Measurements from ENCODE around the gene TC2N. TPM values are rescaled to one million over a fixed set of nuclear protein-coding genes. Genes with fewer than 3 reads are reported as not detected.

The TC2N gene
- total and polyA plus RNA-seq, 2 of the 4 experiments (the other 2 are of a cell fraction) = 0.03 to 0.18 TPM

DNA sequence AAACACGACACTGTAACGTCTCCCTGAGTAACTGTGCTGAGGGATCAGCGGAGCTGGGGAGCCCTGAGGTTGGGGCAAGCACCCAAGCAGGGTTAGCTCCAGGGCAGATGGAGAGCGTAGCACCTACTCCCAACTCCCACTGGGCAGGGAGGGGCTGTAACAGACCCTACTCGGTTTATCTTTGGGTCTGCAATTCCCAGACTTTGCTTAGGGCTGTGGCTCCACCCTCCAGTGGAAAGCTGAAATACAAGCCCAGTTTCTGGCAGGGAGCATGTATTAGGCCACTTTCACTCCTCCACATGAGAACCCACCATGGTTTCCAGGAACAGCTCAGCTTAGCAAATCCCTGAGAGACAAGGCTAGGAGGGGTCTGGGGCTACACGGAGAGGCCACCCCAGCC lies 17.3 kb upstream of the TC2N start:
- H2BK120ac ChIP-seq (ENCODE audit: low read depth, low read length) = no peak overlapping the region
- H3K4me2 ChIP-seq (ENCODE audit: low read depth, low read length) = no peak overlapping the region
- H3K9me3 ChIP-seq (ENCODE audit: control insufficient read depth, insufficient read depth, low read length) = no peaks in the 10 kb centered on the region
- no peak overlapping the region for H3K27ac ChIP-seq (ENCODE audit: insufficient read depth, low read length)
- intact Hi-C loops (cut with micrococcal nuclease) = loop anchor here (5.0 kb wide), 1 partner anchor 542 kb away; no protein-coding TSS in a partner anchor
- no peak overlapping the region for H4K8ac ChIP-seq (ENCODE audit: low read depth in 2 of 2, low read length in 2 of 2)
- no peak overlapping the region for H2BK20ac ChIP-seq (ENCODE audit: low read depth, low read length)
- no peaks in the 10 kb centered on the region for H3K79me1 ChIP-seq (ENCODE audit: low read depth in 1 of 2, low read length in 2 of 2)
- dilution Hi-C loops (cut with HindIII; ENCODE audit: low sequenced_read_pairs, unreplicated experiment) = no loop called here
- no peak for ATAC-seq (ENCODE audit: low read depth)
- H2BK5ac ChIP-seq (ENCODE audit: low read depth, low read length, poor library complexity, severe bottlenecking) = no peak overlapping the region
- no CpG with 5 or more reads among the region's 6 CpGs for WGBS, 2 experiments (ENCODE audit: extremely low coverage in 2 of 2, insufficient read length in 1 of 2)
- BruUV-seq (replicated peaks) = no TSS peak
- no peak overlapping the region for H2BK15ac ChIP-seq (ENCODE audit: low read depth, low read length)
- H3K4me1 ChIP-seq (ENCODE audit: control insufficient read depth, insufficient read depth, low read length) = no peaks in the 10 kb centered on the region
- peaks cover 3% of the 10 kb centered on the region; the same call in 1 of the 2 replicates for H4K20me1 ChIP-seq (ENCODE audit: insufficient read depth, low read length)
- no peak overlapping the region for H3K56ac ChIP-seq (ENCODE audit: extremely low read depth, insufficient read depth, low read length)
- peaks cover 8% of the 10 kb centered on the region; the same call in 1 of the 2 replicates for H3K9me1 ChIP-seq (ENCODE audit: insufficient read depth, low read length)
- no peaks in the 10 kb centered on the region for H3K27me3 ChIP-seq (ENCODE audit: control insufficient read depth, insufficient read depth, low read length)
- H3K9ac ChIP-seq (ENCODE audit: low read depth, low read length) = no peak overlapping the region
- no peak overlapping the region for H2AK9ac ChIP-seq (replicated peaks; ENCODE audit: low read depth, low read length, poor library complexity)
- H3K4ac ChIP-seq (ENCODE audit: low read depth, low read length) = no peak overlapping the region
- peaks cover 55% of the 10 kb centered on the region for H3K36me3 ChIP-seq (ENCODE audit: control insufficient read depth, insufficient read depth, low read length)
- H3K4me3 ChIP-seq (ENCODE audit: insufficient read depth, low read depth, low read length) = no peak overlapping the region
- no peak overlapping the region for H4K91ac ChIP-seq (ENCODE audit: insufficient read depth, low read depth, low read length)
- no peak overlapping the region for H3K23ac ChIP-seq (ENCODE audit: low read depth, low read length)
- no peak overlapping the region for H2AFZ ChIP-seq (replicated peaks; ENCODE audit: low read length, poor library complexity)
- no peak overlapping the region for H3K14ac ChIP-seq (replicated peaks; ENCODE audit: low read depth, low read length)
- TF ChIP-seq SMC3 (IDR thresholded peaks at IDR 0.05; ENCODE audit: low read depth, low read length) (no peak), FOS (IDR thresholded peaks at IDR 0.05; ENCODE audit: low read depth, low read length) (no peak), RCOR1 (IDR thresholded peaks at IDR 0.05; ENCODE audit: insufficient replicate concordance, low read length) (no peak), BHLHE40 (IDR thresholded peaks at IDR 0.05; ENCODE audit: low read depth, low read length) (no peak), RAD21 (IDR thresholded peaks at IDR 0.05; ENCODE audit: low read length) (no peak), RFX5 (IDR thresholded peaks at IDR 0.05; ENCODE audit: low read depth, low read length) (no peak), CEBPB (IDR thresholded peaks at IDR 0.05; ENCODE audit: low read depth, low read length) (no peak), POLR2A (IDR thresholded peaks at IDR 0.05; ENCODE audit: low read depth, low read length) (no peak), MXI1 (IDR thresholded peaks at IDR 0.05; ENCODE audit: borderline replicate concordance, low read depth, low read length) (no peak), CHD1 (IDR thresholded peaks at IDR 0.05; ENCODE audit: low read depth, low read length) (no peak), MAZ (IDR thresholded peaks at IDR 0.05; ENCODE audit: borderline replicate concordance, low read depth, low read length) (no peak), MAFK (IDR thresholded peaks at IDR 0.05; ENCODE audit: low read depth, low read length) (no peak), NFE2L2 (IDR thresholded peaks at IDR 0.05; ENCODE audit: low read depth, low read length) (no peak)
- TF ChIP-seq, protein P1, sequence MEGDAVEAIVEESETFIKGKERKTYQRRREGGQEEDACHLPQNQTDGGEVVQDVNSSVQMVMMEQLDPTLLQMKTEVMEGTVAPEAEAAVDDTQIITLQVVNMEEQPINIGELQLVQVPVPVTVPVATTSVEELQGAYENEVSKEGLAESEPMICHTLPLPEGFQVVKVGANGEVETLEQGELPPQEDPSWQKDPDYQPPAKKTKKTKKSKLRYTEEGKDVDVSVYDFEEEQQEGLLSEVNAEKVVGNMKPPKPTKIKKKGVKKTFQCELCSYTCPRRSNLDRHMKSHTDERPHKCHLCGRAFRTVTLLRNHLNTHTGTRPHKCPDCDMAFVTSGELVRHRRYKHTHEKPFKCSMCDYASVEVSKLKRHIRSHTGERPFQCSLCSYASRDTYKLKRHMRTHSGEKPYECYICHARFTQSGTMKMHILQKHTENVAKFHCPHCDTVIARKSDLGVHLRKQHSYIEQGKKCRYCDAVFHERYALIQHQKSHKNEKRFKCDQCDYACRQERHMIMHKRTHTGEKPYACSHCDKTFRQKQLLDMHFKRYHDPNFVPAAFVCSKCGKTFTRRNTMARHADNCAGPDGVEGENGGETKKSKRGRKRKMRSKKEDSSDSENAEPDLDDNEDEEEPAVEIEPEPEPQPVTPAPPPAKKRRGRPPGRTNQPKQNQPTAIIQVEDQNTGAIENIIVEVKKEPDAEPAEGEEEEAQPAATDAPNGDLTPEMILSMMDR (conservative IDR thresholded peaks at IDR 0.05; ENCODE audit: low read depth, low read length) = no peak
- TF ChIP-seq, protein P2, sequence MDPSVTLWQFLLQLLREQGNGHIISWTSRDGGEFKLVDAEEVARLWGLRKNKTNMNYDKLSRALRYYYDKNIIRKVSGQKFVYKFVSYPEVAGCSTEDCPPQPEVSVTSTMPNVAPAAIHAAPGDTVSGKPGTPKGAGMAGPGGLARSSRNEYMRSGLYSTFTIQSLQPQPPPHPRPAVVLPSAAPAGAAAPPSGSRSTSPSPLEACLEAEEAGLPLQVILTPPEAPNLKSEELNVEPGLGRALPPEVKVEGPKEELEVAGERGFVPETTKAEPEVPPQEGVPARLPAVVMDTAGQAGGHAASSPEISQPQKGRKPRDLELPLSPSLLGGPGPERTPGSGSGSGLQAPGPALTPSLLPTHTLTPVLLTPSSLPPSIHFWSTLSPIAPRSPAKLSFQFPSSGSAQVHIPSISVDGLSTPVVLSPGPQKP (IDR thresholded peaks at IDR 0.05; ENCODE audit: borderline replicate concordance, low read depth, low read length) = no peak
- TF ChIP-seq, protein P3, sequence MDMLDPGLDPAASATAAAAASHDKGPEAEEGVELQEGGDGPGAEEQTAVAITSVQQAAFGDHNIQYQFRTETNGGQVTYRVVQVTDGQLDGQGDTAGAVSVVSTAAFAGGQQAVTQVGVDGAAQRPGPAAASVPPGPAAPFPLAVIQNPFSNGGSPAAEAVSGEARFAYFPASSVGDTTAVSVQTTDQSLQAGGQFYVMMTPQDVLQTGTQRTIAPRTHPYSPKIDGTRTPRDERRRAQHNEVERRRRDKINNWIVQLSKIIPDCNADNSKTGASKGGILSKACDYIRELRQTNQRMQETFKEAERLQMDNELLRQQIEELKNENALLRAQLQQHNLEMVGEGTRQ (IDR thresholded peaks at IDR 0.05; ENCODE audit: low read depth, low read length) = no peak
- no peak overlapping the region for H3K18ac ChIP-seq (ENCODE audit: low read depth, low read length)
- no peak overlapping the region for H4K5ac ChIP-seq (ENCODE audit: low read depth, low read length)
- in situ Hi-C loops (cut with MboI; ENCODE audit: low sequenced_read_pairs) = no loop called here
- CTCF ChIA-PET = no interaction called here
- POLR2A ChIA-PET (ENCODE audit: unreplicated experiment) = no interaction called here
- DNase-seq = no peak
- no peak overlapping the region for H2AK5ac ChIP-seq (ENCODE audit: low read depth, low read length)
